ENCODE measurements around the gene NR3C2. TPM values are rescaled to one million over a fixed set of nuclear protein-coding genes. Genes with fewer than 3 reads are reported as not detected.

The NR3C2 gene
- total RNA-seq, 1 experiment from 2014 or later, result 1.4 TPM

GRCh38 chr4:148265627-148266026, 176.6 kb downstream of the NR3C2 start:
- DNase-seq (ENCODE audit: low read depth), result no peak

DNA sequence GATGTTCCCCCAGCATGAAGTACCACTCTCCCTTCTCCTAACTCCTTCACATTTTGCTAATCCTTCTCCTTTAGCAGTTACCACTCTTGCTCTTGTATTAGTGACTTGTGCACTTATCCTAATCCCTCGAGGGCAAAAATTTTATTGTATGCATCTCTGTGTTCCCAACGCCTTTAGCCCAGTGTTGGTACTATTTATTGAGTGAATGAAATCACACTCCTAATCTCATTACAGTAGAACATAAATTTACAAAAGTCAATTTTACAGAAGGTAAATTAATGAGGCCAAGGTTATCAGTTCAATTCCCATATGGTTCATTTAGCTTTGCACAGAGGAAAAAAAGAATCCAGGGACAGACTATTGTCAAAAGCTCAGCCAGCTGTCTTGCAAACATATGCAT, 178.4 kb downstream of the NR3C2 start:
- DNase-seq (ENCODE audit: low read depth), result no peak

GRCh38 chr4:148263127-148263526, 179.1 kb downstream of the NR3C2 start:
- DNase-seq (ENCODE audit: low read depth), result no peak

DNA sequence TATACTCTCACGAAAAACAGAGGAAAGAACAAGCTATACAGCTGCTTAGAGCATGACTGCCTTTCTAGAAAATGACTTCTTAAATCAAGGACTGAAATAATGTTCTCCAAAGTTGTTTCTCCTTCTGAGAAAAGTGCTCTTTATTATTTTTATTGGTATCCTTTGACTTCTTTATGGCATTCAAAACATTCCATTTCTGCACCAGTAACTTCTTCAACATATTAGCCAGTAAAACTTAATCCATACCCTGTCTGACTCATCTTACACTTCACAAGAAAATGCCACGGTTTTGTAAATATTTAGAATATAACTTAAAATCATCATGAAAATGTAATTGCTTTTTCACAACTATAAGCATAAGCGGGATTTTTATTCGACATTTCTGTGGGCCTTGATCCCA, 180.4 kb downstream of the NR3C2 start:
- DNase-seq (ENCODE audit: low read depth), result no peak

DNA sequence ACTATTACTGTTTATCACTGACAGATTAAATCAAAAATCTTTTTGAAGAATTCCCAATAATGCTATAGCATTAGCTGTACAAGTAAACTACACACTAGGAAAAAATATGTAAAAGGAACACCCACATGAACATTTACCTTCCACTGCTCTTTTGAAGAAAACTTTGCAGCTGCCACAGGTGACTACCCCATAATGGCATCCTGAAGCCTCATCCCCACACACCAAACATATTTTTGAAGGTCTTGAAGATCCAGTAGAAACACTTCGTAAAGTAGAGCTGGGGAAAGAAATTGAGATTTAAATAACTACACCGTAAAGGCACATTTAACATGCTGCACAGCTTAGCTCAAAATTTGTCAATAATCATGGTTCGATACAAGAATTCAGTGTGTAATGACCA, 182.4 kb downstream of the NR3C2 start:
- no peak for DNase-seq (ENCODE audit: low read depth)

DNA sequence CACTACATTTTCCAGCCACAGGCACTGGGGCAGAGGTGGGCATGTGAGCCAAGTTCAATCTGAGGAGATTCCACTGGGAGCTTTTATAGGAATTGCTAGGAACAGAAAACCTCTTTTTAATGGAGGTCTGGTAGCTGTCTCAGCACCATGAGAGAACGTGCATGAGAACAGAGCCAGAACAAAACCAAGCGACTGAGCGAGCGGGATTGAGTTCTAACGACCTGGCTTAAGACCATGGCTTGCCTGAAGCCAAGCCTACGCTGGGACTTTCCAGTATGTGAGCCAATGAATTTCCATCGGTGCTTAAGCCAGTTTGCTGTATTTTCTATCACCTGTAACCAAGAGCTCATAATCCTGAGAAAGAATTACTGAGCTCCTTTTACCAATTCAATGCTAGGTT, 183.7 kb downstream of the NR3C2 start:
- DNase-seq (ENCODE audit: low read depth), result no peak

GRCh38 chr4:148255344-148255720, 186.9 kb downstream of the NR3C2 start:
- no peak for DNase-seq (ENCODE audit: low read depth)

GRCh38 chr4:148254621-148255343, 187.4 kb downstream of the NR3C2 start:
- DNase-seq (ENCODE audit: low read depth), result no peak

- DNase-seq (ENCODE audit: low read depth), result no peak
Observed at GRCh38 chr4:148253768-148254167, 188.4 kb downstream of the NR3C2 start.

- no peak for DNase-seq (ENCODE audit: low read depth)
Observed at GRCh38 chr4:148248824-148249223, 193.4 kb downstream of the NR3C2 start.

- DNase-seq (ENCODE audit: low read depth), result no peak
Observed at GRCh38 chr4:148245015-148245414, 197.2 kb downstream of the NR3C2 start.

GRCh38 chr4:148243837-148244236, 198.4 kb downstream of the NR3C2 start:
- DNase-seq (ENCODE audit: low read depth), result no peak

DNA sequence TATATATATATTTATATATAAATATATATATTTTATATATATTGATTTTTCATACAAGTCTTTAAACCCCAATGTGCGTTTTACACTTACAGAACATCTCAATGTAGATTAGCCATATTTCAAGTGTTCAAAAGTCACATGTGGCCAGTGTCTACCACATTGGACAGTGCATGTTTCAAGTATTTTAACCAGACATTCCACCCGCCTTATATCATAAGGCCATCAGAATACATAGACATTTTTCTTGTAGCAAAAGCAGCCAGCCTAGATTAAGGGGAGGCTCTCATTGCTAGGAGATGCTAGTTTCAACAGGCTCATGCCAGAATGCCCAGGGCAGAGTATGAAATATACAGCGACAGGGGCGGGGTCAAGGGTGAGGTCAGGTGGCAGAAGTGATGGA, 202.0 kb downstream of the NR3C2 start:
- no peak for DNase-seq (ENCODE audit: low read depth)

DNA sequence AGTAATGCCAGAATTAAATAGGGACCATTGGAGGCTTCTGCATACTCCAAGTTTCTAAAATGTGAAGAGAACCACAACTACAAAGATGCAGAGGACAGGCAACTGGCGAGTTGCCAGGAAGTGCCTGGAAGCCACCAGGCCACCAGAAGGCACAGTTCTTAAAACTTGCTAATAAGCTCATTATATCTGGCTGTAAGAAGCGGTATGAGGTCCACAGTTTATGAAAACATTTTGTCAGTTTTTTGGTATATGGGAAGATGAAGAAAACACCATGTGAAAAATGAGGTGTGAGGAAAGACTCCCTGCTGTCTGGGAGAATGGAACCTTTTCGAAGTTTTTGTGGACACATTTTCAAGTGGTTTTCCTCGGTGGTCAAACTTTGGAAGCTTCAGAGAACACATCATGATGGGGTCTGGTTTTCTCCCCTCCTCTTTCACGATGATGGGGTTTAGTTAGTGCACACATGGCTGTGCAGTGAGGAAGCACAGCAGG, 202.7 kb downstream of the NR3C2 start:
- no peak for DNase-seq (ENCODE audit: low read depth)

DNA sequence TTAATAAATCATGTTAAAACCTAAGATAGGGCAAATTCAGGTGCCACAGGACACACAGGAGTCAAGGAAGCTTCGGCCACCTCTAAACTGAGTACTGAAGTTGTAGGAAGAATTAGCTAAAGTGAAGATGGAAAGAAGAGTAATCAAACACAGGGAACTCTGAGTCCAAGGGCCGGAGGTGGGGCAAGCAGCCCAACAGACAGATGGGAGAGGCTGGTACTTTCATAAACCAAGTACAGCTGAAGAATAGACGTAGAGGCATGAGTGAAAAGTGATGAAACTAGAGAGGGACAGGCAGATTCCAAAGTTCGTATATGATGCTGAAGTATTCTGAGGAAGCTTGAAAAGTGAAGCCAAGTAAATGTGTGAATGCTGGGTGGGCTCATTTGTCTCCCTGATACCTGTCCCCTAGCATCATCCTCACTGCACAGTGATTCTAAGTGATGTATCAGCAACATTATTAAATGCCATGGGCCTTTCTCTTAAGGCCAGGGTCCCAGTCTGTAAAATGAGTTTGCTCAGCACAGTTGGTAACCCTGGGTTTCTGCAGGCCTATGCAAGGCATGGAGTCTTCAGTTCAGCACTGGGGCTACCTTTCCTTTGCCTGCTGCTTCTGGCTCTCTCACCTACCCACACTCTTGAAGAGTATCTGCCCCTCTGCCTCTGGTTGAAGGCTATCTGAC, 203.3 kb downstream of the NR3C2 start:
- DNase-seq (ENCODE audit: low read depth), result no peak

DNA sequence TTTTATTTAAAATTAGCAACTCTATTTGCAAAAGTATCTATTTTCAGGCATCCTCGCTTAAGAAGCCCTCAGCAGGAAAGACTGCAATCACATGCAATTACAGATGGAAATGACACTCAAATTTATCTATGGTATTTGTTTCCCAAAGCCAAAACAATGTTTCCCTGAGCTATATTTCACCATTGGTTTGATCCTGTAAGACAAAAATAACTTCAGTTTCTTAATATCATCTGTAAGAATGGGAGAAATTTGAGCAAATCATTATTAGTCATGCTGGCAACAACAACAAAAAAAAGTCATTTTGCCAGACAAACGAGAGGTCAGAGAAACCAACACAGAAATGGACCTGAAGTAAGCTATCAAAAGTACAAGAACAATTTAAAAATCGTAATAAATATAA, 204.1 kb downstream of the NR3C2 start:
- no peak for DNase-seq (ENCODE audit: low read depth)

- DNase-seq (ENCODE audit: low read depth), result no peak
Observed at GRCh38 chr4:148235809-148236208, 206.4 kb downstream of the NR3C2 start.

- no peak for DNase-seq (ENCODE audit: low read depth)
Observed at GRCh38 chr4:148229798-148230197, 212.4 kb downstream of the NR3C2 start.

DNA sequence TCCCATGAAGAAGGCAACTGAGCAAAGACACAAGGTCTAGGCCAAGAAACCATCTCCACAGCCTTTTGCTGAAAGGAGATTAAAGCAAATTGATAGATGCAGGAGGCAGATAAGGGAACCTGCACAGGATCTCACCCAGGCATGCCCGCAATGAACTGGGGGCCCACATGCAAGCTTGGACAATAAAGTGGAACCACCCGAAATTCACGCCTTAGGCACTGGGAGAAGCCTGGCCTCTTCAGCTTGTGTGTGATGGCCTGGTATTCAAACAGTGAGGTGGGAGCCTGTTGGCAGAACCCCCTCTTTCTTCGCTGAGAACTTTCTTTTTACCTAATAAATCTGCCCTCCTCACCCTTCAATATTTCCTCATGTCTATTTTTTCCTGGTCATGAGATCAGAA, 213.2 kb downstream of the NR3C2 start:
- DNase-seq (ENCODE audit: low read depth), result no peak

GRCh38 chr4:148227147-148227546, 215.1 kb downstream of the NR3C2 start:
- DNase-seq (ENCODE audit: low read depth), result no peak

- no peak for DNase-seq (ENCODE audit: low read depth)
Observed at GRCh38 chr4:148226341-148226740, 215.9 kb downstream of the NR3C2 start.

DNA sequence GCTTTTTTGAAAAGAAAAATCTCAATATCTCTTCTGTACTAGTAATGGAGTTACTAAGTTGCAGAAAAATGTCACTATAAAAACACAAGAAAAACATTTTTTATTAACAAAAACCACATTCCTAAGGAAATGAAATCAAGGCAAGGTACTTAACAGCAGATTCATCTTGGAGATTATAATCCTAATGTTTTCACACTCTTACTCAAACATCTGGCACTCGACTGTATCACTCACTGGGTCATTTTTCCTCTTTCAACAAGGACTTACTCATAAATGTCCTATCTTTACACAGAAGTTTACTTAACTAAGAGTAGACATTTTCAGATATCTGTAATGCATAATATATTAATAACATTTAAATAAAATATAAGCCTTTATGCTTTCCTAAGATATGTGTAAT, 216.6 kb downstream of the NR3C2 start:
- no peak for DNase-seq (ENCODE audit: low read depth)

DNA sequence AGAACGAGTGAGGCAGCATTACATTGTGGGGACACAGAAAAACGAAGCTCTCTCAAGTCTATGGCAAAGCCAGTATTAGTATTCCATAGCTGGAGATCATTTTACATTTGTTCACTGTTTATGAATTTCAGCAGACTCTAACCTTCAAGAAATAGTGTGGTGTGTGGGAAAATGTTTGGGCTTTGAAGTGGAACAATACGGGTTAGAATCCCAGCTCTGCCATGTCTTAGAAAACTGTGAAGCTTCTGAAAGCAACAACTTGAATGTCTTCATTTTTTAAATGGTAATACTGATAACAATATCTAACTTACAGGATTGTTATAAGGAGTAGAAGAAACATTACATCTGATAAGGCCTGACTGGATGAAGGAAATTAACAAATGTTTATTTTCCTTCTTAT, 217.7 kb downstream of the NR3C2 start:
- DNase-seq (ENCODE audit: low read depth), result no peak
